Nephron progenitor cell (in vitro differentiated cells): ENCODE measurements around the gene RASL11A.

ENCODE experiments used
- DNase-seq: peaks from one replicate; pipeline ENCODE4 v3.0.0; 2021
- H3K27ac Mint-ChIP-seq: 2 replicates; pipeline ENCODE4 v1.8.0; 2021; ENCODE audit warnings: mild to moderate bottlenecking, moderate library complexity, mixed read lengths
- H3K27me3 Mint-ChIP-seq: 2 replicates; pipeline ENCODE4 v1.8.0; 2021; ENCODE audit warnings: mild to moderate bottlenecking, low read depth, mixed read lengths; ENCODE audit not compliant: poor library complexity
- H3K36me3 Mint-ChIP-seq: 2 replicates; pipeline ENCODE4 v1.8.0; 2021; ENCODE audit warnings: low read depth, mixed read lengths
- H3K4me1 Mint-ChIP-seq: 2 replicates; pipeline ENCODE4 v1.8.0; 2021; ENCODE audit warnings: mixed read lengths
- H3K4me3 Mint-ChIP-seq: 2 replicates; pipeline ENCODE4 v1.8.0; 2021; ENCODE audit warnings: mild to moderate bottlenecking, moderate library complexity, mixed read lengths
- H3K9me3 Mint-ChIP-seq: 2 replicates; pipeline ENCODE4 v1.8.0; 2021; ENCODE audit warnings: mild to moderate bottlenecking, moderate library complexity, mixed read lengths
- CTCF ChIP-seq: fragments of 200-600 bp; sonication (generic); IDR thresholded peaks from 2 replicates; pipeline ENCODE4 v1.5.0; 2021; ENCODE audit warnings: antibody characterized with exemption

Gene RASL11A

GRCh38 chr13:27264181-27264580 is 6.4 kb upstream of the RASL11A start:
- H3K4me3 Mint-ChIP-seq, result no peak overlapping the region
- TF ChIP-seq CTCF, result no peak
- H3K27me3 Mint-ChIP-seq, result peaks cover 12% of the 10 kb centered on the region
- H3K36me3 Mint-ChIP-seq, result peaks cover 28% of the 10 kb centered on the region
- peaks cover 4% of the 10 kb centered on the region for H3K4me1 Mint-ChIP-seq
- no peak overlapping the region for H3K27ac Mint-ChIP-seq
- DNase-seq, result no peak
- no peaks in the 10 kb centered on the region for H3K9me3 Mint-ChIP-seq

GRCh38 chr13:27264648-27265047 is 6.0 kb upstream of the RASL11A start:
- Mint-ChIP-seq H3K36me3 (peaks cover 23% of the 10 kb centered on the region), H3K4me3 (no peak overlapping the region), H3K27ac (no peak overlapping the region), H3K4me1 (peaks cover 4% of the 10 kb centered on the region), H3K27me3 (peaks cover 12% of the 10 kb centered on the region), H3K9me3 (no peaks in the 10 kb centered on the region)
- TF ChIP-seq CTCF, result no peak
- DNase-seq, result no peak

GRCh38 chr13:27266917-27267316 is 3.7 kb upstream of the RASL11A start:
- peaks cover 3% of the 10 kb centered on the region for H3K9me3 Mint-ChIP-seq
- H3K27me3 Mint-ChIP-seq, result peaks cover 23% of the 10 kb centered on the region
- DNase-seq, result no peak
- TF ChIP-seq CTCF, result no peak
- H3K36me3 Mint-ChIP-seq, result peaks cover 17% of the 10 kb centered on the region
- H3K4me1 Mint-ChIP-seq, result peaks cover 12% of the 10 kb centered on the region
- H3K4me3 Mint-ChIP-seq, result no peak overlapping the region
- H3K27ac Mint-ChIP-seq, result no peak overlapping the region

GRCh38 chr13:27267596-27267995 is 3.0 kb upstream of the RASL11A start:
- no peak for DNase-seq
- Mint-ChIP-seq H3K27ac (no peak overlapping the region), H3K4me1 (peaks cover 17% of the 10 kb centered on the region), H3K4me3 (no peak overlapping the region), H3K27me3 (peaks cover 29% of the 10 kb centered on the region), H3K9me3 (peaks cover 3% of the 10 kb centered on the region), H3K36me3 (peaks cover 14% of the 10 kb centered on the region)
- TF ChIP-seq CTCF, result no peak

GRCh38 chr13:27269114-27269665 is 1.4 kb upstream of the RASL11A start:
- peaks cover 5% of the 10 kb centered on the region for H3K36me3 Mint-ChIP-seq
- no peak for DNase-seq
- peaks cover 3% of the 10 kb centered on the region for H3K9me3 Mint-ChIP-seq
- H3K27ac Mint-ChIP-seq, result no peak overlapping the region
- TF ChIP-seq CTCF, result no peak
- H3K4me1 Mint-ChIP-seq, result peaks cover 32% of the 10 kb centered on the region
- H3K4me3 Mint-ChIP-seq, result peak overlapping the region; percentile 90
- peaks cover 37% of the 10 kb centered on the region for H3K27me3 Mint-ChIP-seq

- H3K27ac Mint-ChIP-seq, result no peak overlapping the region
- TF ChIP-seq CTCF, result no peak
- H3K27me3 Mint-ChIP-seq, result peaks cover 56% of the 10 kb centered on the region
Observed at GRCh38 chr13:27271570-27272096, 1.0 kb downstream of the RASL11A start.

More at GRCh38 chr13:27271570-27272096, 1.0 kb downstream of the RASL11A start:
- H3K4me3 Mint-ChIP-seq, result peak overlapping the region; percentile 87
- no peaks in the 10 kb centered on the region for H3K36me3 Mint-ChIP-seq
- H3K9me3 Mint-ChIP-seq, result peaks cover 3% of the 10 kb centered on the region
- H3K4me1 Mint-ChIP-seq, result peaks cover 47% of the 10 kb centered on the region
- DNase-seq, result no peak
